ENCODE results near the gene KAT6B. TPM values are rescaled to one million over a fixed set of nuclear protein-coding genes. Genes with fewer than 3 reads are reported as not detected.

The KAT6B gene
- total and polyA plus RNA-seq, 2 experiments from 2014 or later: 15.8 to 36.2 TPM

DNA sequence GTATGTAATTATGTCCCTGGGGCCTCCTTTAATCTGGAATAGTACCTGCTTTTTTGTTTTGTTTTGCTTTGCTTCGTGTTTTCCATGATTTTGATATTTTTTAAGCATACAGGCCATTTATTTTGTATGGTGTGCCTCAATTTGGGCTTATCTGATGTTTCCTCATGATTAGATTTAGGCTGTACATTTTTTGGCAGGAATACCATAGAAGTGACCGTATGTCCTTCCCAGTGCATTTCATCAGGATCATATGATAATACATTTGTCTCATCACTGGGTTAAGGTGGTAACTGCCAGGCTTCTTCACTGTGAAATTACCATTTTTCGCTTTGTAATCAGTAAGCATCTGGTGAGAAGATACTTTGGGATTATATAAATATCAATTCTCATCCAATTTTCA, 167.2 kb downstream of the KAT6B start:
- Histone ChIP-seq H3K79me2 (no peaks in the 10 kb centered on the region), H3K27ac (no peak overlapping the region), H3K27me3 (no peaks in the 10 kb centered on the region), H3K36me3 (replicated peaks; ENCODE audit: insufficient read depth, low read depth) (no peaks in the 10 kb centered on the region), H3K9me2 (replicated peaks; ENCODE audit: insufficient read depth) (no peaks in the 10 kb centered on the region), H3K4me2 (no peak overlapping the region), H2AFZ (no peak overlapping the region), H3K4me3 (no peak overlapping the region), H4K20me1 (ENCODE audit: insufficient read depth, poor library complexity, severe bottlenecking) (no peaks in the 10 kb centered on the region), H3K9me3 (ENCODE audit: low read depth) (no peaks in the 10 kb centered on the region), H3K4me1 (ENCODE audit: insufficient read depth) (no peaks in the 10 kb centered on the region)
- DNase-seq (ENCODE audit: low spot score): no peak
- TF ChIP-seq EZH2 (IDR thresholded peaks at IDR 0.05; ENCODE audit: borderline replicate concordance) (no peak), EZH2phosphoT487 (IDR thresholded peaks at IDR 0.05; ENCODE audit: low read depth, severe bottlenecking, unreplicated experiment) (no peak)
- TF ChIP-seq, protein P1, sequence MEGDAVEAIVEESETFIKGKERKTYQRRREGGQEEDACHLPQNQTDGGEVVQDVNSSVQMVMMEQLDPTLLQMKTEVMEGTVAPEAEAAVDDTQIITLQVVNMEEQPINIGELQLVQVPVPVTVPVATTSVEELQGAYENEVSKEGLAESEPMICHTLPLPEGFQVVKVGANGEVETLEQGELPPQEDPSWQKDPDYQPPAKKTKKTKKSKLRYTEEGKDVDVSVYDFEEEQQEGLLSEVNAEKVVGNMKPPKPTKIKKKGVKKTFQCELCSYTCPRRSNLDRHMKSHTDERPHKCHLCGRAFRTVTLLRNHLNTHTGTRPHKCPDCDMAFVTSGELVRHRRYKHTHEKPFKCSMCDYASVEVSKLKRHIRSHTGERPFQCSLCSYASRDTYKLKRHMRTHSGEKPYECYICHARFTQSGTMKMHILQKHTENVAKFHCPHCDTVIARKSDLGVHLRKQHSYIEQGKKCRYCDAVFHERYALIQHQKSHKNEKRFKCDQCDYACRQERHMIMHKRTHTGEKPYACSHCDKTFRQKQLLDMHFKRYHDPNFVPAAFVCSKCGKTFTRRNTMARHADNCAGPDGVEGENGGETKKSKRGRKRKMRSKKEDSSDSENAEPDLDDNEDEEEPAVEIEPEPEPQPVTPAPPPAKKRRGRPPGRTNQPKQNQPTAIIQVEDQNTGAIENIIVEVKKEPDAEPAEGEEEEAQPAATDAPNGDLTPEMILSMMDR (IDR thresholded peaks at IDR 0.05; ENCODE audit: poor library complexity): no peak
- WGBS (ENCODE audit: low lambda C conversion rate, missing lambda C conversion rate): 97% methylated on average over 3 of the region's 3 CpGs

DNA sequence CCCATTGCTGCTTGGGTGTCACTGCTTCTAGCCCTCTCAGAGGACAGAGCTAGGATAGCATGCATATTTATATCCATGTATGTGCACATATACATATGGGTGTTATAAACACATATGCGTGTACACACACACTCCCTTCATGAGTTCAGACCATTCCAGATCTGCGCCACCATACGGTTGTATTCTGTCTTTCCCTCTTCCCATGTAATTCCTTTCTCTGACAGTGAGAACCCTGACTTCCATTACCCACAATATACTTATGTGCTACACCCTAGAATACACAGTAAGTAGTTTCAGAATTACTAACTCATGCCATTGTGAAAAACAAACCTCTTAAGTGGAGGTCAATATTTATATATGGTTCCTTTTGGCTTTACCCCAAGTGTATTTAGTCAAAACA, 168.5 kb downstream of the KAT6B start:
- 94% methylated on average over 3 of the region's 3 CpGs for WGBS (ENCODE audit: low lambda C conversion rate, missing lambda C conversion rate)
- Histone ChIP-seq H3K4me3 (no peak overlapping the region), H3K4me1 (ENCODE audit: insufficient read depth) (no peaks in the 10 kb centered on the region), H3K79me2 (no peaks in the 10 kb centered on the region), H4K20me1 (ENCODE audit: insufficient read depth, poor library complexity, severe bottlenecking) (no peaks in the 10 kb centered on the region), H3K9me3 (ENCODE audit: low read depth) (no peaks in the 10 kb centered on the region), H2AFZ (no peak overlapping the region), H3K27ac (no peak overlapping the region), H3K4me2 (no peak overlapping the region), H3K27me3 (no peaks in the 10 kb centered on the region), H3K9me2 (replicated peaks; ENCODE audit: insufficient read depth) (no peaks in the 10 kb centered on the region), H3K36me3 (replicated peaks; ENCODE audit: insufficient read depth, low read depth) (no peaks in the 10 kb centered on the region)
- TF ChIP-seq EZH2 (IDR thresholded peaks at IDR 0.05; ENCODE audit: borderline replicate concordance): no peak
- TF ChIP-seq EZH2phosphoT487 (IDR thresholded peaks at IDR 0.05; ENCODE audit: low read depth, severe bottlenecking, unreplicated experiment): no peak
- TF ChIP-seq, protein P1 (IDR thresholded peaks at IDR 0.05; ENCODE audit: poor library complexity): no peak
- DNase-seq (ENCODE audit: low spot score): no peak

GRCh38 chr10:74995806-74996205, 169.4 kb downstream of the KAT6B start:
- no peak for DNase-seq (ENCODE audit: low spot score)
- Histone ChIP-seq H4K20me1 (ENCODE audit: insufficient read depth, poor library complexity, severe bottlenecking) (no peaks in the 10 kb centered on the region), H3K4me3 (no peak overlapping the region), H3K27me3 (no peaks in the 10 kb centered on the region), H3K9me3 (ENCODE audit: low read depth) (no peaks in the 10 kb centered on the region), H3K4me1 (ENCODE audit: insufficient read depth) (no peaks in the 10 kb centered on the region), H3K36me3 (replicated peaks; ENCODE audit: insufficient read depth, low read depth) (no peaks in the 10 kb centered on the region), H3K27ac (no peak overlapping the region), H3K9me2 (replicated peaks; ENCODE audit: insufficient read depth) (no peaks in the 10 kb centered on the region), H3K4me2 (no peak overlapping the region), H2AFZ (no peak overlapping the region), H3K79me2 (no peaks in the 10 kb centered on the region)
- 91% methylated on average over 4 of the region's 4 CpGs for WGBS (ENCODE audit: low lambda C conversion rate, missing lambda C conversion rate)
- no peak for TF ChIP-seq EZH2 (IDR thresholded peaks at IDR 0.05; ENCODE audit: borderline replicate concordance)
- TF ChIP-seq, protein P1 (IDR thresholded peaks at IDR 0.05; ENCODE audit: poor library complexity): no peak
- no peak for TF ChIP-seq EZH2phosphoT487 (IDR thresholded peaks at IDR 0.05; ENCODE audit: low read depth, severe bottlenecking, unreplicated experiment)

DNA sequence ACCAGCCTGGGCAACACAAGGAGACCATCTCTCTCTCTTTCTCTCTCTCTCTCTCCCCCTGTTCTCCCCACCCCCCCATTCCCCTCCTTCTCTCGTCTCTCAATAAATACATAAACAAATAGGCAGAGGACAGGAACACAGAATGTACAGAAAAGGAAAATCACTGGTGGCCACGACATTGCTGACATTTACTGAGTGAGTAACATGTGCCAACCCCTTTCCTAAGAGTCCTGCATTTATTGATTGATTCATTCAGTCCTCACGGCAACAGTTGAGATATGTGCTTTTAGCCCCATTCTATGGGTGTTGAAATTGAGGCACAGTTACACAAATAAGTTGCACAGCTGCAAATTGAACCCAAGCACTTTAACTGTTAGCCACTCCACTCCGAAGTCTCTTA, 170.8 kb downstream of the KAT6B start:
- Histone ChIP-seq H3K27ac (no peak overlapping the region), H2AFZ (no peak overlapping the region), H3K27me3 (no peaks in the 10 kb centered on the region), H3K79me2 (no peaks in the 10 kb centered on the region), H3K9me3 (ENCODE audit: low read depth) (no peaks in the 10 kb centered on the region), H3K9me2 (replicated peaks; ENCODE audit: insufficient read depth) (no peaks in the 10 kb centered on the region), H4K20me1 (ENCODE audit: insufficient read depth, poor library complexity, severe bottlenecking) (no peaks in the 10 kb centered on the region), H3K4me1 (ENCODE audit: insufficient read depth) (no peaks in the 10 kb centered on the region), H3K4me2 (no peak overlapping the region), H3K4me3 (no peak overlapping the region), H3K36me3 (replicated peaks; ENCODE audit: insufficient read depth, low read depth) (no peaks in the 10 kb centered on the region)
- TF ChIP-seq EZH2phosphoT487 (IDR thresholded peaks at IDR 0.05; ENCODE audit: low read depth, severe bottlenecking, unreplicated experiment): no peak
- TF ChIP-seq, protein P1 (IDR thresholded peaks at IDR 0.05; ENCODE audit: poor library complexity): no peak
- no peak for TF ChIP-seq EZH2 (IDR thresholded peaks at IDR 0.05; ENCODE audit: borderline replicate concordance)
- 98% methylated on average over 4 of the region's 4 CpGs for WGBS (ENCODE audit: low lambda C conversion rate, missing lambda C conversion rate)
- DNase-seq (ENCODE audit: low spot score): no peak

Data from hepatocyte (in vitro differentiated cells).